ENCODE measurements around the gene KLF13.
A peak's percentile ranks its signal among the peaks of the same experiment; 100 is the strongest.

The KLF13 gene

DNA sequence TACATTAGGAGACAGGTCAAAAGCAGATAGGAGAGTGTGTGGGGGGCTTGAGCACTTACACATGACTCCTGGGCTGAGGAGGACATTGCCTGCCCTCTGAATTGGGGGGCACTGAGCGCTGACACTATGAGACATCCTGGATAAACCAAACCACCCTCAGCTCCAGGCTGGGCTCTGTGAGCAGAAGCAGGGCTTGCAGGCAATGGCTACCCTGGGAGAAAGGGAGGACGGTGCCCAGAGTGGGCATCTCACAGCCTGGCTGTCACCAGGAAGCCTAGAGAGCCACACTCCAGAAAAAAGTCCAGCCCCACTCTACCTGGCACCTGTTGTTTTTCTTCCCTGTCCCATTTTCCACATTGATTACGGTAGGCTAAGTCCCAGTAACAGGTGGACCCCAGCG, 8.2 kb upstream of the KLF13 start:
- no peak for DNase-seq (ENCODE audit: low read depth)

DNA sequence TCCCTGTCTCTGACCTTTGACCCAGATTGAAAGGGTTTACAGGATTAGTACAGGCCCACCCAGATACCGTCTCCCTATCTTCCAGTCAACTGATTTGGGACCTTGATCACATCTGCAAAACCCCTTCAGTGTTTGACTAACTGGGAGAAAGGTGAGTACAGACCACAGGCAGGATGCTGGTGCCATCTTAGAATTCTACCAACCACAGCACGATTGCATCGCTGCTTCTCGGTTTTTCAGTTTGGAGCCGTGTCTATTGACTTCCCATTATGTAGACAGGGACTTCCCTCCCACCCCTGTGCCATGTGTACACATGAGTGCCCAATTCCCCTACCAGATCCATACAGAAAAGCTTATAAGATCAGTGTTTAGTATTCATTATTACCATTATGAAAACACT, 6.6 kb upstream of the KLF13 start:
- no peak for TF ChIP-seq CTCF (conservative IDR thresholded peaks at IDR 0.05; ENCODE audit: low read depth, low read length)
- no peak overlapping the region for H3K4me3 ChIP-seq (ENCODE audit: low read length)
- no peak for DNase-seq (ENCODE audit: low read depth)

More for the DNA sequence above, 8.2 kb upstream of the KLF13 start:
- no peak for TF ChIP-seq CTCF (conservative IDR thresholded peaks at IDR 0.05; ENCODE audit: low read depth, low read length)
- H3K4me3 ChIP-seq (ENCODE audit: low read length), result no peak overlapping the region

GRCh38 chr15:31321418-31321817, 5.2 kb upstream of the KLF13 start:
- no peak for TF ChIP-seq CTCF (conservative IDR thresholded peaks at IDR 0.05; ENCODE audit: low read depth, low read length)
- no peak for DNase-seq (ENCODE audit: low read depth)
- H3K4me3 ChIP-seq (ENCODE audit: low read length), result no peak overlapping the region

- no peak for DNase-seq (ENCODE audit: low read depth)
- no peak overlapping the region for H3K4me3 ChIP-seq (ENCODE audit: low read length)
- TF ChIP-seq CTCF (conservative IDR thresholded peaks at IDR 0.05; ENCODE audit: low read depth, low read length), result no peak
Measured at GRCh38 chr15:31322504-31322903, 4.1 kb upstream of the KLF13 start.

DNA sequence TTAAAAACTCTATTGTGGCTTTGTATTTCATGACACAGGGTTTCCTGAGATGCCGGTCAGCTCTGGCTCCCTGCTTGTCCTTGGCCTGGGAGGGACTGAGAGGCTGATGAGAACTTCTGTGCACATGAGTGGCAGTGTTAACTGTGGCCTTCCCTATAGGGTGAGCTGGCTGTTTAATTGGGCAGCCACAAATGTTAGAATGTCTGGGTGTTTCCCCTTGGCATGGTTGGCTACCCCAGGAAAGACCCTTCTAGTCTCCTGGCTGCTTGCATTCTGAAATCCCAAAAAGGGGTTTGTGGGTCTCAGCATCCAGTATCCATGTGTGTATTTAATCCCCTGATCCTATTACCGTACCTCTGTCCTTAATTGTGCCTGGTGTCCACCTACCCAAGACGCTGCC, 3.0 kb upstream of the KLF13 start:
- no peak overlapping the region for H3K4me3 ChIP-seq (ENCODE audit: low read length)
- no peak for DNase-seq (ENCODE audit: low read depth)
- no peak for TF ChIP-seq CTCF (conservative IDR thresholded peaks at IDR 0.05; ENCODE audit: low read depth, low read length)

- no peak for DNase-seq (ENCODE audit: low read depth)
- no peak overlapping the region for H3K4me3 ChIP-seq (ENCODE audit: low read length)
- no peak for TF ChIP-seq CTCF (conservative IDR thresholded peaks at IDR 0.05; ENCODE audit: low read depth, low read length)
Measured at GRCh38 chr15:31324186-31324585, 2.4 kb upstream of the KLF13 start.

GRCh38 chr15:31324806-31325594, 1.6 kb upstream of the KLF13 start:
- TF ChIP-seq CTCF (conservative IDR thresholded peaks at IDR 0.05; ENCODE audit: low read depth, low read length), result no peak

More at GRCh38 chr15:31324806-31325594, 1.6 kb upstream of the KLF13 start:
- peak overlapping the region; percentile 63 for H3K4me3 ChIP-seq (ENCODE audit: low read length)
- no peak for DNase-seq (ENCODE audit: low read depth)
